Spleen (tissue), 7 donors: ENCODE data around the gene PRRG1.
"Not testable (repeated sequence)": the region's sequence is repeated elsewhere in the genome, so short reads cannot be mapped to it uniquely, and the experiment has no call there.

Source experiments
- CTCF ChIP-seq, 11 experiments: fragments of 200-600 bp in 7 of 11; fragments of 450-650 bp in 4 of 11; sonication (generic) in 4 of 11; IDR thresholded peaks in 8 of 11; conservative IDR thresholded peaks in 3 of 11; 1 replicate in 7 of 11; 2 replicates in 4 of 11; pipeline versions ENCODE4 v1.4.0 to v1.8.0; 2016 to 2021; ENCODE audit warnings: antibody characterized with exemption in 11 of 11, inconsistent platforms in 4 of 11, mild to moderate bottlenecking in 1 of 11
- POLR2A ChIP-seq, 3 donors: fragments of 450-650 bp; IDR thresholded peaks; one replicate each; pipeline ENCODE4 v1.5.1; 2017; ENCODE audit warnings: antibody characterized with exemption in 3 of 3, mild to moderate bottlenecking in 1 of 3
- donor health status: DM: no; HTN: no; CAD: no; lungs with moderate emphysema.
- donor health status: DM: no; HTN: no; CAD: no.
- donor health status: DM: no; HTN: no; CAD: no.

- not testable (repeated sequence) for TF ChIP-seq CTCF (IDR thresholded peaks at IDR 0.05 in 8 of 11, conservative IDR thresholded peaks at IDR 0.05 in 3 of 11); POLR2A (IDR thresholded peaks at IDR 0.05)
Measured at GRCh38 chrX:37428962-37429361, 79.8 kb downstream of the PRRG1 start.
